ENCODE results near the gene RIPOR2.

- TF ChIP-seq, protein P1, sequence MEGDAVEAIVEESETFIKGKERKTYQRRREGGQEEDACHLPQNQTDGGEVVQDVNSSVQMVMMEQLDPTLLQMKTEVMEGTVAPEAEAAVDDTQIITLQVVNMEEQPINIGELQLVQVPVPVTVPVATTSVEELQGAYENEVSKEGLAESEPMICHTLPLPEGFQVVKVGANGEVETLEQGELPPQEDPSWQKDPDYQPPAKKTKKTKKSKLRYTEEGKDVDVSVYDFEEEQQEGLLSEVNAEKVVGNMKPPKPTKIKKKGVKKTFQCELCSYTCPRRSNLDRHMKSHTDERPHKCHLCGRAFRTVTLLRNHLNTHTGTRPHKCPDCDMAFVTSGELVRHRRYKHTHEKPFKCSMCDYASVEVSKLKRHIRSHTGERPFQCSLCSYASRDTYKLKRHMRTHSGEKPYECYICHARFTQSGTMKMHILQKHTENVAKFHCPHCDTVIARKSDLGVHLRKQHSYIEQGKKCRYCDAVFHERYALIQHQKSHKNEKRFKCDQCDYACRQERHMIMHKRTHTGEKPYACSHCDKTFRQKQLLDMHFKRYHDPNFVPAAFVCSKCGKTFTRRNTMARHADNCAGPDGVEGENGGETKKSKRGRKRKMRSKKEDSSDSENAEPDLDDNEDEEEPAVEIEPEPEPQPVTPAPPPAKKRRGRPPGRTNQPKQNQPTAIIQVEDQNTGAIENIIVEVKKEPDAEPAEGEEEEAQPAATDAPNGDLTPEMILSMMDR (IDR thresholded peaks at IDR 0.05), result no peak
- no peak for TF ChIP-seq POLR2AphosphoS5 (IDR thresholded peaks at IDR 0.05; ENCODE audit: insufficient read depth in 1 of 2, low read depth in 1 of 2)
Measured at GRCh38 chr6:24872779-24873178, 63.0 kb downstream of the RIPOR2 start.
